ENCODE results near the gene SRL.

SRL gene

DNA sequence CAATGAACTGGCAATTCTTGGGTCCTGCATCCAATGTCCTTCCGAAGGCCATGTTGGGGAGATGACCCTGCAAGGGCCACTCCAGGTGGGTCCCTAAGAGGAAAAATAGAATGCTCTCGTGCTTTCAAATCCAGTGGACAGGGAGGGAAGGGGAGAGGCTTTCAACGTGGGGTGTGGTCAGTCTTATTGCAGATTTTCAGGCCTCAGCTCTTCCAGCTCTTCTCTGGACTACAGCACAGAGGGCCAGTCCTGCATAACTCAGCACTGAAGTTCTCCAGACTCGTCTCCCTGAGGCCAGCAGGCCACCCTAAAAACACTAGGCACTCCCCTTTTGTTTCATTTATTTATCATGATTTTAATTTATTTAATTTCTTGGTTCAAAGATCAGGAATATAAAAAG is 43.1 kb downstream of the SRL start:
- DNase-seq = no peak

GRCh38 chr16:4194661-4195060 is 47.2 kb downstream of the SRL start:
- DNase-seq = no peak

GRCh38 chr16:4193920-4194319 is 48.0 kb downstream of the SRL start:
- DNase-seq = no peak

- DNase-seq = no peak
Measured at GRCh38 chr16:4192206-4192605, 49.7 kb downstream of the SRL start.

GRCh38 chr16:4190712-4191333 is 51.1 kb downstream of the SRL start:
- DNase-seq = no peak

GRCh38 chr16:4190086-4190485 is 51.8 kb downstream of the SRL start:
- DNase-seq = no peak

GRCh38 chr16:4184038-4184702 is 57.7 kb downstream of the SRL start:
- DNase-seq = no peak

DNA sequence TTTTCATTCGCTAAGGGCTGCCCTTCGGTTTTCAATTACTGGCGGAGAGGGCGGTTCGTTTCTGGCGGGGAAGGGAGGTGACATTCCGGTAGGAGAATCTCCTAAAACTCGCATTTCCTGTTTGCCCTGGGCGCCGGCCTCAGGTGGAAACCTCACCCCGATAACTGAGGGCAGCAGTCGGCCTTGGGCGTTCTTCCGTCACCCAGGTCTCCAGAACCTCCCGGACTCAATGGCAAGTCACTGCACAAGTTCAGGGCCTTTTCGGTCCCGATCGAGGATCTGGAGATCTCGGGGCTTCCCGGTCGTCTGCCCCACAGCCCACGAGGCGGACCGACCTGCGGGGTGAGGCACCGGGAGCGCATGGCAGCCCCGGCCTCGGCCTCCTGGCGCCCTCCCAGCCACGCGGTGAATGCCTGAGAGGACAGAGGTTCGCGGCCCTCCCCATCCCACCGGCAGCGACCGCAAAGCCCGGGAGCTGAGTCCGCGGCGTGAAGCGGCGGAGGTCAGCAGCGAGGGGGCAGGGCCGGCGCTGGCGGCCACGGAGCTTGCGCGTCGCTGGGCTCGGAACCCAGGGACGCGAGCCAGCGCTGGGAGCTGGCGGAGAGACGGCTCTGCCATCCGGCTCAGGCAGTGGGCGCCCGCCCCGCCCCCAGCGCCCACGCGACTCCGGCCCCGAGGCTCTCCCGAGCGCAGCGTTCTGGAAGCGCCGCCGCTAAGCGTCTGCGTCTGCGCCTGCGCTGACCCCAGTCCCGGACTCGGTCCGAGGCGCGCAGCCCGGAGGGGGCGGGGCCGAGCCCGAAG is 58.4 kb downstream of the SRL start:
- peak; percentile 69 for DNase-seq

DNA sequence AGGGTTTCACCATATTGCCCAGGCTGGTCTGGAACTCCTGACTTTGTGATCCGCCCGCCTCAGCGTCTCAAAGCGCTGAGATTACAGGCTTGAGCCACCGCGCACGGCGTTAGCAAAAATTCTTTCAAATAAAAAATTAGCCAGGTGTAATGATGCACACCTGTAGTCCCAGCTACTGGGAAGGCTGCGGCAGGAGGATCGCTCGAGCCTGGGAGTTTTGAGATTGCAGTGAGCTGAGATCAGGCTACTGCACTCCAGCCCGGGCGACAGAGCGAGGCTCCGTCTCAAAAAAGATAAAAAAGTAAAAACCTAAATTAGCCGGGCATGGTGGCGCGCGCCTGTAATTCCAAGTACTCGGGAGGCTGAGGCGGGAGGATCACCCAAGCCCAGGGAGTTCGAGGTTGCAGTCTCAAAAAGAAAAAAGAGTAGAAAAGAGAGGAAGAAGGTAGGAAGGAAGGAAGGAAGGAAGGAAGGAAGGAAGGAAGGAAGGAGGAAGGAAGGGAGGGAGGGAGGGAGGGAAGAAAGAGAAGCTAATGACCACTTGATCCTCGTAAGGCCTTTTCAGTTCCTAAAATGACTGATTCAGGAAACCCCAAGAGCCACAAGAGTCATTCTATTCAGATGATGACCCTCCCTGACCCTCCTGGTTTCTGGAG is 59.2 kb downstream of the SRL start:
- no peak for DNase-seq

- no peak for DNase-seq
Measured at GRCh38 chr16:4180511-4180910, 61.4 kb downstream of the SRL start.

GRCh38 chr16:4179763-4180260 is 62.1 kb downstream of the SRL start:
- no peak for DNase-seq

DNA sequence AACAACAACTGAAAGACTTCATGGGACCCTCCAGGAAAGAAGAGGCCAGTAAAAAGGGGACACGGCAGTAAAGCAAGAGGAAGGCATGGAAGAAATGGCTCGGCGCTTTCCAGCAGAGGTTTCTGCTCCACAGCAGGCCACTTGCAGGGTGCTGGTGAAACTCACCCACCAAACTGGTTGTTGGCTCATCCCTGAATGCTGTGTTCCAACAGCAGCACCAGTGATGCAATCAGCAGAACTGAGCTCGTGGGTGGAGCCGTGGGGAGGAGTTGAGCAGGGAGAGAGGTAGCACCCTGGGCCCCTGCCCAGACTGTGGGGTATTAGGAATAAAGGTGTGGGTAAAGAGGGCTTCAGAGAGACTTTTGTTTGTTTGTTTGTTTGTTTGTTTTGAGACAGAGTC is 62.9 kb downstream of the SRL start:
- DNase-seq = no peak

DNA sequence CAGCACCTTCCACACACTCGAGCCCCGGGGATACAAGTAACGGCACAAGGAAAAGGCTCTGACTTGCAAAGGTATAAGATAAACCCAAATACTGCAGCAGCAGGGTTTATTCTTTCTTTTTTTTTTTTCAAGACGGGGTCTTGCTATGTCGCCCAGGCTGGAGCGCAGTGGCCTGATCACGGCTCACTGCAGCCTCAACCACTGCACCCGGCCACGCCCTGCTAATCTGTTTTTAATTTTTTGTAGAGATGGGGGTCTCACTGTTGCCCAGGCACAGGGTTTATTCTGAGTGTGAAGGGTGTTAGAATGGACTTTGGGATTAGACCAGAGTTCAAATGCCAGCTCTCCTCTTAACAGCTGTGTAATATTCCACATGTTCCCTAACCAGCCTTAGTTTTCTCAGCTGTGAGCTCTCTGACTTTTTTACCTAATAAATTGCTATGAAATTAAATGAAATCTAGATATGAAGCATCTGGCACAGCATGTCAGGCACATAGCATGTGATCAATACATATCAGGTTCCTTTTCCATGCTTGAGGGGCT is 63.3 kb downstream of the SRL start:
- no peak for DNase-seq

- no peak for DNase-seq
Measured at GRCh38 chr16:4176906-4177417, 64.9 kb downstream of the SRL start.

GRCh38 chr16:4175849-4176248 is 66.0 kb downstream of the SRL start:
- DNase-seq = no peak

DNA sequence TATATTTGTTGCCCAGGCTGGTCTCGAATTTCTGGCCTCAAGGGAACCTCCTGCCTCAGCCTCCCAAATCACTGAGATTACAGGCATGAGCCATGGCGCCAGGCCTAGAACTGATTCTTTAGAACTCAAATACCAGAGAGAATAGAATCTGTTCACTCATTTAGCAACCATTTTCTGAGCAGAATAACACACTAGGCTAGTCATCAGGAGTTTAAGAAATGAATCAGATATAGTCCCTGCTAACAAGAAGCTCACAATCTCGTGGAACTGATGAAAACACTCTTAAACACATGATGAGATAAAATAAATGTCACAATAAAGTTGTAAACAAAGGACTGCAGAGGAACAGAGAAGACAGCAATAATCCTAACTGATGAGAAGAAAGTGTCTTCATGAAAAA is 69.8 kb downstream of the SRL start:
- DNase-seq = no peak

- DNase-seq = no peak
Measured at GRCh38 chr16:4169415-4169814, 72.5 kb downstream of the SRL start.

- DNase-seq = no peak
Measured at GRCh38 chr16:4166821-4167220, 75.1 kb downstream of the SRL start.

DNA sequence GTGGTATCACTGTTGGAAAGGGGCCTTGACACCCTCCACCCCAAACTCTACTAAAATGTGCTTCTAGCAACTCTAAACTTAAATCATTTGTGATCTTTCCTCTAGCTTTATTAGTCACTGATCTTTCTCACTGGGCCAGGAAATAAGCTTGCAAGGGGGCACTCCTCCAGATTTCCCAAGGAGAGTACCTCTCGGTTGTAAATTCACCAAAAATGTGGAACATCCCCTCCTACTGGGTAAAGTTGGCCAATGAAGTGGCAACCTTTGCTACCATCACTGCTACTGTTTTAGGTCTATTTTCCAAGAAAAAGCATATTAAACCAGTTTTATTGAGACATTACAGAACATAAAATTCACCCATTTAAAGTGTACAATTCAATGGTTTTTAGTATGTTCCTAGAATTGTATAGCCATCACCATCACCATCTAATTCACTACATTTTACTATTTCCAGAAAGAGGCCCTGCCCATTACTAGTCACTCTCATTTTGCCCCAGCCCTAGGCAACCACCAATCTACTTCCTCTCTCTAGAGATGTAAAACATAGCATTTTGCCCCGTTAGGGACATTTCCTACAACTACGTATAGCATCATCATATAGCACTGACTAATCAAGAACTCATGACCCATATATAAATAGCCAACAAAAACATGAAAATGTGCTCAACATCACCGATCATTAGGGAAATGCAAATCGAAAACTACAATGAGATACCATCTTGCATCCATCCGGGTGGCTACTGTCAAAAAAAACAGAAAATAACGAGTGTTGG is 81.0 kb downstream of the SRL start:
- no peak for DNase-seq

- DNase-seq = no peak
Measured at GRCh38 chr16:4159726-4160125, 82.2 kb downstream of the SRL start.

- DNase-seq = no peak
Measured at GRCh38 chr16:4158143-4159093, 83.5 kb downstream of the SRL start.
